Activated naive CD4-positive, alpha-beta T cell treated with anti-CD3 and anti-CD28 coated beads for 36 hours (primary cell): ENCODE results near the gene USP6NL. TPM values are rescaled to one million over a fixed set of nuclear protein-coding genes. Genes with fewer than 3 reads are reported as not detected.

Source experiments
- CTCF ChIA-PET: fragments of 350-600 bp; sonication (Branson Sonifier 250); formaldehyde crosslinking; loops from one replicate; lab custom pipeline; 2021; ENCODE audit warnings: antibody characterized with exemption; lab: Charles Lee
- DNase-seq: peaks from one replicate; pipeline ENCODE4 v3.0.0-alpha.2; 2020
- H3K27ac Mint-ChIP-seq: one replicate; pipeline ENCODE4 v1.8.0; 2021; ENCODE audit warnings: mild to moderate bottlenecking, mixed read lengths
- H3K27me3 Mint-ChIP-seq: one replicate; pipeline ENCODE4 v1.8.0; 2021; ENCODE audit warnings: low read depth, mixed read lengths
- H3K36me3 Mint-ChIP-seq: one replicate; pipeline ENCODE4 v1.8.0; 2021; ENCODE audit warnings: low read depth, mixed read lengths
- H3K4me1 Mint-ChIP-seq: one replicate; pipeline ENCODE4 v1.8.0; 2021; ENCODE audit warnings: low read depth, mixed read lengths
- H3K4me3 Mint-ChIP-seq: one replicate; pipeline ENCODE4 v1.8.0; 2021; ENCODE audit warnings: mild to moderate bottlenecking, moderate library complexity, mixed read lengths
- H3K9me3 Mint-ChIP-seq: one replicate; pipeline ENCODE4 v1.8.0; 2021; ENCODE audit warnings: mixed read lengths
- intact Hi-C: fragments of 100-400 bp; cut with micrococcal nuclease; formaldehyde crosslinking; loops from one replicate; pipeline ENCODE4 v1.15.1; 2023
- total RNA-seq, 2 experiments: library from RNA; stranded (reverse); gene quantifications; one replicate each; pipeline ENCODE4 v1.2.3, GENCODE V29; 2021

The USP6NL gene
- total RNA-seq = 1 to 10 TPM; 6.9 to 7.5 TPM

- H3K27ac Mint-ChIP-seq = peak within 1 kb of the TSS; percentile 73
- no peaks in the 10 kb centered on the region for H3K36me3 Mint-ChIP-seq
- H3K4me1 Mint-ChIP-seq = peaks cover 40% of the 10 kb centered on the region
- H3K27me3 Mint-ChIP-seq = no peaks in the 10 kb centered on the region
- peak; percentile 70 for DNase-seq
- peaks cover 3% of the 10 kb centered on the region for H3K9me3 Mint-ChIP-seq
- CTCF ChIA-PET = interaction anchor here (1.4 kb wide), 1 partner anchor 147 kb away, joined by 4 read pairs; no protein-coding TSS in a partner anchor
- H3K4me3 Mint-ChIP-seq = peak within 1 kb of the TSS; percentile 84
- intact Hi-C loops = loop anchor here (1.0 kb wide), 6 partner anchors 21 to 99 kb away; no protein-coding TSS in a partner anchor
Observed at GRCh38 chr10:11611248-11612020, at the start of gene USP6NL. Gene USP6NL, minus strand, starts transcription at chr10:11611650. Its CDS starts 14,016 bp downstream, at chr10:11597634.

- H3K27me3 Mint-ChIP-seq = no peaks in the 10 kb centered on the region
- CTCF ChIA-PET = interaction anchor here (0.6 kb wide), 1 partner anchor 325 kb away, joined by 3 read pairs; no protein-coding TSS in a partner anchor
- no peak overlapping the region for H3K4me3 Mint-ChIP-seq
- no peak overlapping the region for H3K27ac Mint-ChIP-seq
- intact Hi-C loops = no loop called here
- H3K36me3 Mint-ChIP-seq = no peaks in the 10 kb centered on the region
- no peaks in the 10 kb centered on the region for H3K9me3 Mint-ChIP-seq
- DNase-seq = no peak
- H3K4me1 Mint-ChIP-seq = peaks cover 12% of the 10 kb centered on the region
Observed at GRCh38 chr10:11658801-11659368, 47.4 kb upstream of the USP6NL start.

DNA sequence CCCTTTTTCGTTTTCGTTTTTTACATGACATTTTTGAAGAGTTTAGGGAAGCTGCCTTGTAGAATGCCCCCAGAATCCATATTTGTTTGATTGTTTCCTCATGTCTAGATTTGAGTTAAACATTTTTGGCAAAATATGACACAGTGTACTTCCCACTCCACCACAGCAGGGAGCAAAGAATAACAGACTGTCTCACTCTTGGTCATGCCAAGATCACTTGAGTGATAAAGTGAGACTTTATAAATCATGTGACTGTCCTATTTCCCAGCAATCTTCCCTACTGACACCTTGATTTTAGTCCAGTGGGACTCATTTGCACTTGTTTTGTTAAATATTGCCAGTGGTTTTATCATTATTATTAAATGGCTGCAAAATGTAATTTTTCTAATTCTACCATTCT is 44.4 kb upstream of the USP6NL start:
- intact Hi-C loops = no loop called here
- CTCF ChIA-PET = interaction anchor here (0.8 to 1.1 kb wide), 2 partner anchors 54 to 102 kb away, joined by 3 read pairs; no protein-coding TSS in a partner anchor
- no peaks in the 10 kb centered on the region for H3K27me3 Mint-ChIP-seq
- no peaks in the 10 kb centered on the region for H3K36me3 Mint-ChIP-seq
- H3K4me3 Mint-ChIP-seq = no peak overlapping the region
- no peaks in the 10 kb centered on the region for H3K9me3 Mint-ChIP-seq
- no peak overlapping the region for H3K27ac Mint-ChIP-seq
- DNase-seq = no peak
- H3K4me1 Mint-ChIP-seq = peaks cover 4% of the 10 kb centered on the region

- intact Hi-C loops = no loop called here
- no peak overlapping the region for H3K4me3 Mint-ChIP-seq
- no peaks in the 10 kb centered on the region for H3K27me3 Mint-ChIP-seq
- CTCF ChIA-PET = interaction anchor here (0.5 to 1.1 kb wide), 2 partner anchors 103 to 966 kb away, joined by 3 read pairs; no protein-coding TSS in a partner anchor
- no peaks in the 10 kb centered on the region for H3K9me3 Mint-ChIP-seq
- H3K36me3 Mint-ChIP-seq = no peaks in the 10 kb centered on the region
- peaks cover 4% of the 10 kb centered on the region for H3K4me1 Mint-ChIP-seq
- DNase-seq = no peak
- no peak overlapping the region for H3K27ac Mint-ChIP-seq
Observed at GRCh38 chr10:11654659-11655058, 43.2 kb upstream of the USP6NL start.

- no peak overlapping the region for H3K4me3 Mint-ChIP-seq
- no peak for DNase-seq
- H3K4me1 Mint-ChIP-seq = peaks cover 4% of the 10 kb centered on the region
- no peaks in the 10 kb centered on the region for H3K36me3 Mint-ChIP-seq
- no peaks in the 10 kb centered on the region for H3K9me3 Mint-ChIP-seq
- CTCF ChIA-PET = no interaction called here
- intact Hi-C loops = no loop called here
- H3K27ac Mint-ChIP-seq = no peak overlapping the region
- H3K27me3 Mint-ChIP-seq = no peaks in the 10 kb centered on the region
Observed at GRCh38 chr10:11653758-11654471, 42.5 kb upstream of the USP6NL start.

- Mint-ChIP-seq H3K27ac (no peak overlapping the region), H3K4me3 (no peak overlapping the region), H3K36me3 (no peaks in the 10 kb centered on the region), H3K4me1 (no peaks in the 10 kb centered on the region), H3K27me3 (no peaks in the 10 kb centered on the region), H3K9me3 (no peaks in the 10 kb centered on the region)
- no peak for DNase-seq
- CTCF ChIA-PET = no interaction called here
- intact Hi-C loops = no loop called here
Observed at GRCh38 chr10:11647676-11648075, 36.2 kb upstream of the USP6NL start.

- no peak for DNase-seq
- CTCF ChIA-PET = interaction anchor here (0.6 to 0.8 kb wide), 2 partner anchors 9 to 93 kb away, joined by 3 to 4 read pairs; no protein-coding TSS in a partner anchor
- Mint-ChIP-seq H3K27ac (no peak overlapping the region), H3K4me1 (no peaks in the 10 kb centered on the region), H3K27me3 (no peaks in the 10 kb centered on the region), H3K9me3 (no peaks in the 10 kb centered on the region), H3K36me3 (no peaks in the 10 kb centered on the region), H3K4me3 (no peak overlapping the region)
- intact Hi-C loops = no loop called here
Observed at GRCh38 chr10:11646450-11646849, 35.0 kb upstream of the USP6NL start.

GRCh38 chr10:11643039-11643438 is 31.6 kb upstream of the USP6NL start:
- no peaks in the 10 kb centered on the region for H3K4me1 Mint-ChIP-seq
- no peak overlapping the region for H3K4me3 Mint-ChIP-seq
- H3K27me3 Mint-ChIP-seq = no peaks in the 10 kb centered on the region
- no peaks in the 10 kb centered on the region for H3K9me3 Mint-ChIP-seq
- H3K27ac Mint-ChIP-seq = no peak overlapping the region
- no peaks in the 10 kb centered on the region for H3K36me3 Mint-ChIP-seq
- intact Hi-C loops = no loop called here
- DNase-seq = no peak
- CTCF ChIA-PET = interaction anchor here (0.6 kb wide), 1 partner anchor 123 kb away, joined by 3 read pairs; no protein-coding TSS in a partner anchor

- Mint-ChIP-seq H3K36me3 (no peaks in the 10 kb centered on the region), H3K4me1 (no peaks in the 10 kb centered on the region)
Observed at GRCh38 chr10:11642566-11642965, 31.1 kb upstream of the USP6NL start.

GRCh38 chr10:11639849-11640764 is 28.7 kb upstream of the USP6NL start:
- H3K9me3 Mint-ChIP-seq = no peaks in the 10 kb centered on the region
- H3K4me1 Mint-ChIP-seq = no peaks in the 10 kb centered on the region
- DNase-seq = no peak
- H3K27me3 Mint-ChIP-seq = no peaks in the 10 kb centered on the region
- intact Hi-C loops = no loop called here
- no peak overlapping the region for H3K4me3 Mint-ChIP-seq
- CTCF ChIA-PET = no interaction called here
- H3K27ac Mint-ChIP-seq = no peak overlapping the region
- no peaks in the 10 kb centered on the region for H3K36me3 Mint-ChIP-seq

More at GRCh38 chr10:11642566-11642965, 31.1 kb upstream of the USP6NL start:
- Mint-ChIP-seq H3K27ac (no peak overlapping the region), H3K9me3 (no peaks in the 10 kb centered on the region), H3K4me3 (no peak overlapping the region), H3K27me3 (no peaks in the 10 kb centered on the region)
- intact Hi-C loops = no loop called here
- CTCF ChIA-PET = interaction anchor here (0.6 to 1.7 kb wide), 3 partner anchors 19 to 122 kb away, joined by 3 to 4 read pairs (median 3); no protein-coding TSS in a partner anchor
- DNase-seq = no peak

- H3K4me1 Mint-ChIP-seq = no peaks in the 10 kb centered on the region
- no peaks in the 10 kb centered on the region for H3K36me3 Mint-ChIP-seq
- H3K4me3 Mint-ChIP-seq = no peak overlapping the region
- H3K9me3 Mint-ChIP-seq = no peaks in the 10 kb centered on the region
- intact Hi-C loops = no loop called here
- CTCF ChIA-PET = interaction anchor here (0.5 kb wide), 1 partner anchor 116 kb away, joined by 4 read pairs; no protein-coding TSS in a partner anchor
- no peaks in the 10 kb centered on the region for H3K27me3 Mint-ChIP-seq
- no peak for DNase-seq
- no peak overlapping the region for H3K27ac Mint-ChIP-seq
Observed at GRCh38 chr10:11639362-11639761, 27.9 kb upstream of the USP6NL start.
